GM12878 (cell line): ENCODE measurements around the gene GPI. TPM values are rescaled to one million over a fixed set of nuclear protein-coding genes. Genes with fewer than 3 reads are reported as not detected.

Experiments
- ATAC-seq: fragments of 200-7000 bp; cut with Tn5 transposase; 3 replicates; pipeline ENCODE4 v1.9.1; 2020; ENCODE audit warnings: mild to moderate bottlenecking, moderate library complexity
- BruUV-seq: library from RNA; stranded (reverse); fragments of 400-500 nt; replicated peaks from 2 replicates; lab custom pipeline; 2021; lab: Mats Ljungman, UMichigan
- CTCF ChIA-PET: fragments of 300-600 bp; sonication (Branson Sonifier 250); formaldehyde crosslinking; extraction: SDS; loops from one replicate; lab custom pipeline; 2021; ENCODE audit warnings: inconsistent platforms; lab: Yijun Ruan, JAX
- POLR2A ChIA-PET: fragments of 350-600 bp; formaldehyde crosslinking; extraction: SDS; loops from one replicate; lab custom pipeline; 2021; ENCODE audit warnings: inconsistent platforms; lab: Charles Lee
- RAD21 ChIA-PET: fragments of 300-600 bp; sonication (Branson Sonifier 250); formaldehyde crosslinking; loops from one replicate; lab custom pipeline; 2023; ENCODE audit warnings: antibody characterized with exemption; ENCODE audit not compliant: unreplicated experiment; lab: Charles Lee
- SMC1A ChIA-PET: fragments of 300-600 bp; sonication (Branson Sonifier 250); formaldehyde crosslinking; loops from one replicate; lab custom pipeline; 2023; ENCODE audit not compliant: unreplicated experiment, uncharacterized antibody; lab: Charles Lee
- DNase-seq: peaks from one replicate; pipeline ENCODE4 v3.0.0-alpha.2; 2011; ENCODE audit warnings: low read depth, low spot score
- FAIRE-seq: peaks from 3 replicates; lab custom pipeline; 2011; peaks lifted over from hg19 to GRCh38; lab: Jason Lieb, UNC
- H2AFZ ChIP-seq: 2 replicates; pipeline ENCODE4 v1.6.0; 2011; ENCODE audit warnings: low read depth, low read length, control low read depth; ENCODE audit not compliant: control insufficient read depth
- H3K27ac ChIP-seq: 2 replicates; pipeline ENCODE4 v1.5.1; 2011; ENCODE audit warnings: control low read depth; ENCODE audit not compliant: control insufficient read depth, insufficient read depth
- H3K27me3 ChIP-seq, 2 experiments: replicated peaks in 1 of 2; 2 replicates each; pipeline versions ENCODE4 v1.6.0 to v1.6.1; 2011; ENCODE audit warnings: low read length in 1 of 2; ENCODE audit not compliant: control insufficient read depth in 2 of 2, insufficient read depth in 2 of 2
- H3K36me3 ChIP-seq, 2 experiments: 2 replicates each; pipeline ENCODE4 v1.5.1; 2011; ENCODE audit warnings: low read length in 1 of 2; ENCODE audit not compliant: control insufficient read depth in 2 of 2, insufficient read depth in 2 of 2
- H3K4me1 ChIP-seq: 2 replicates; pipeline ENCODE4 v1.6.1; 2011; ENCODE audit warnings: mild to moderate bottlenecking, low read length, moderate library complexity, mixed read lengths; ENCODE audit not compliant: control insufficient read depth, insufficient read depth
- H3K4me2 ChIP-seq: 2 replicates; pipeline ENCODE4 v1.6.0; 2011; ENCODE audit warnings: control low read depth; ENCODE audit not compliant: control insufficient read depth, insufficient read depth
- H3K4me3 ChIP-seq: fragments of 200-600 bp; sonication (generic); 2 replicates; pipeline ENCODE4 v1.5.1; 2016
- H3K79me2 ChIP-seq: 2 replicates; pipeline ENCODE4 v1.6.0; 2011; ENCODE audit warnings: low read length; ENCODE audit not compliant: control insufficient read depth, insufficient read depth
- H3K9ac ChIP-seq: 2 replicates; pipeline ENCODE4 v1.8.0; 2011; ENCODE audit warnings: low read length, control low read depth, mixed read lengths; ENCODE audit not compliant: control insufficient read depth, insufficient read depth
- H3K9me3 ChIP-seq: replicated peaks from 3 replicates; pipeline ENCODE4 v1.5.1; 2011; ENCODE audit warnings: mild to moderate bottlenecking, low read length; ENCODE audit not compliant: control insufficient read depth, insufficient read depth
- H4K20me1 ChIP-seq: 2 replicates; pipeline ENCODE4 v1.6.0; 2011; ENCODE audit not compliant: control insufficient read depth, insufficient read depth
- CBX3 ChIP-seq: fragments of 200-600 bp; sonication (generic); IDR thresholded peaks from 2 replicates; pipeline ENCODE4 v1.6.1; 2016; ENCODE audit warnings: low read depth, borderline replicate concordance
- CHD1 ChIP-seq: IDR thresholded peaks from 2 replicates; pipeline ENCODE4 v1.6.1; 2012; ENCODE audit warnings: low read depth, low read length, improper control_type of control experiment
- CREM ChIP-seq: IDR thresholded peaks from 2 replicates; pipeline ENCODE4 v1.6.1; 2014; ENCODE audit warnings: antibody characterized with exemption, low read depth
- ETV6 ChIP-seq, 2 experiments: fragments of 450-650 bp in 1 of 2; IDR thresholded peaks in 1 of 2; conservative IDR thresholded peaks in 1 of 2; 2 replicates each; pipeline ENCODE4 v1.6.1; 2014; ENCODE audit warnings: antibody characterized with exemption in 1 of 2, borderline replicate concordance in 1 of 2, low read depth in 1 of 2, mild to moderate bottlenecking in 1 of 2, moderate library complexity in 1 of 2
- KDM1A ChIP-seq: fragments of 200-600 bp; sonication (generic); IDR thresholded peaks from 2 replicates; pipeline ENCODE4 v1.6.1; 2016; ENCODE audit warnings: borderline replicate concordance
- NBN ChIP-seq: fragments of 450-650 bp; IDR thresholded peaks from 2 replicates; pipeline ENCODE4 v1.6.1; 2016
- PML ChIP-seq: IDR thresholded peaks from 2 replicates; pipeline ENCODE4 v1.6.1; 2012; ENCODE audit warnings: low read length, inconsistent platforms
- RCOR1 ChIP-seq: conservative IDR thresholded peaks from 2 replicates; pipeline ENCODE4 v1.6.1; 2012; ENCODE audit warnings: low read depth, low read length, improper control_type of control experiment
- TARDBP ChIP-seq: IDR thresholded peaks from 2 replicates; pipeline ENCODE4 v1.6.1; 2016; ENCODE audit warnings: borderline replicate concordance
- WRNIP1 ChIP-seq: IDR thresholded peaks from 2 replicates; pipeline ENCODE4 v1.6.1; 2011; ENCODE audit warnings: low read depth, low read length, improper control_type of control experiment, borderline replicate concordance
- ZNF217 ChIP-seq: fragments of 450-650 bp; IDR thresholded peaks from 2 replicates; pipeline ENCODE4 v1.6.1; 2017; ENCODE audit warnings: antibody characterized with exemption, mild to moderate bottlenecking
- ZNF384 ChIP-seq: IDR thresholded peaks from 2 replicates; pipeline ENCODE4 v1.6.1; 2012; ENCODE audit warnings: low read depth, mild to moderate bottlenecking, low read length, improper control_type of control experiment, borderline replicate concordance
- WGBS: methylation state at CpG from one replicate; pipeline ENCODE4 v1.1.6; 2016; ENCODE audit warnings: low lambda C conversion rate; ENCODE audit not compliant: insufficient replicate concordance, insufficient coverage; ENCODE audit errors: missing lambda C conversion rate; 5-methylcytosine and 5-hydroxymethylcytosine counted together
- in situ Hi-C: fragments of 300-500 bp; cut with MboI; formaldehyde crosslinking; loops from 9 replicates; pipeline ENCODE4 v1.14.3; 2018; ENCODE audit warnings: mixed read lengths
- intact Hi-C: fragments of 100-400 bp; cut with micrococcal nuclease; formaldehyde crosslinking; loops from one replicate; pipeline ENCODE4 v1.14.2; 2022; ENCODE audit not compliant: unreplicated experiment
- polyA plus RNA-seq, 11 experiments: library from polyadenylated mRNA; depleted of rRNA in 4 of 11; unstranded in 6 of 11; stranded (reverse) in 5 of 11; fragments of >200 nt; fragmentation: Nextera tagmentation in 4 of 11; fragmentation: Illumina TruSeq in 1 of 11; extraction: Ambion mirVana in 4 of 11; extraction: Trizol in 1 of 11; gene quantifications; 1 replicate in 1 of 11; 2 replicates in 10 of 11; pipeline versions ENCODE4 v1.2.1 to v1.2.3, GENCODE V29; 2011 to 2016; ENCODE audit warnings: inconsistent platforms in 2 of 11, missing spikeins in 2 of 11, low read depth in 1 of 11
- total RNA-seq, 4 experiments: library from RNA; depleted of rRNA in 3 of 4; stranded (reverse); fragments of >200 nt in 3 of 4; fragmentation: Illumina TruSeq in 1 of 4; extraction: Trizol in 1 of 4; gene quantifications; 2 replicates each; pipeline versions ENCODE4 v1.2.1 to v1.2.3, GENCODE V29; 2013 to 2021
- TF ChIP-seq, protein P1 (sequence below): fragments of 450-650 bp; IDR thresholded peaks from 2 replicates; pipeline ENCODE4 v1.6.1; 2017; ENCODE audit warnings: antibody characterized with exemption, mild to moderate bottlenecking, moderate library complexity

The GPI gene
- total and polyA plus RNA-seq, 10 of the 15 experiments (the other 5 are each of a cell fraction or from before 2014, with no cell fraction given), result 124 to 400 (median 190) TPM

DNA sequence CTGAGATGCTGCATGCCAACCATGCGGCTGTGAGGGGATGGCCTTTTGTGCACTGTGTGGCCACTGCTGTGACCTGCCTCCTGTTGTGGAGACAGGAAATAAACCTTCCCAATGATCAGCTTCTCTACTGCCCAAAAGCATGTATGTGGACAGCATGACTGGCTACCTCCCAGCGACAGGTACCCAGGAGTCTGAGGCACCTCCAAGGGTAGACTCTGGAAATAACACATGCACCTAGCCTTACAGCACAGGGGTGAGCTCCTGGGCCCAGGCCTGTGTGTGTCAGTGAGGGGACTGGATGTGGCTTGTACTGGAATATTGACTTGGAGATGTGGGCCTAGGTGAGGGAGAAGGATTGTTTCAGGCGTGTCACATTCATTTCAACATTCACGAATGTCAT, 7.6 kb upstream of the GPI start:
- H3K4me1 ChIP-seq, result peaks cover 21% of the 10 kb centered on the region
- RAD21 ChIA-PET, result no interaction called here
- CTCF ChIA-PET, result interaction anchor here (0.5 to 2.9 kb wide), 5 partner anchors 9 to 130 kb away, joined by 3 to 13 read pairs (median 5); no protein-coding TSS in a partner anchor
- in situ Hi-C loops, result no loop called here
- H3K36me3 ChIP-seq, result peaks cover 0 to 4% of the 10 kb centered on the region in 2 experiments; a peak in 1 of 4 replicates
- DNase-seq, result no peak
- POLR2A ChIA-PET, result interaction anchor here (0.5 kb wide), 1 partner anchor 140 kb away, joined by 10 read pairs; no protein-coding TSS in a partner anchor
- FAIRE-seq, result no peak
- H3K9ac ChIP-seq, result 0 out of 2 replicates have a peak overlapping the region, but pooled peaks have one; percentile 7
- 0 out of 2 replicates have a peak overlapping the region, but pooled peaks have one; percentile 11 for H2AFZ ChIP-seq
- ATAC-seq, result no peak
- no peaks in the 10 kb centered on the region for H4K20me1 ChIP-seq
- TF ChIP-seq CBX3, result no peak
- TF ChIP-seq, all 136 proteins: peak for 0
- Histone ChIP-seq H3K27me3 (no peaks in the 10 kb centered on the region), H3K4me2 (no peak overlapping the region), H3K9me3 (no peaks in the 10 kb centered on the region), H3K4me3 (no peak overlapping the region), H3K79me2 (peaks cover 3% of the 10 kb centered on the region), H3K27ac (0 out of 2 replicates have a peak overlapping the region, but pooled peaks have one; percentile 37)
- WGBS, result 95% methylated on average over 4 of the region's 4 CpGs
- BruUV-seq, result no TSS peak
- intact Hi-C loops, result no loop called here
- SMC1A ChIA-PET, result interaction anchor here (1.3 kb wide), 1 partner anchor 153 kb away, joined by 3 read pairs; no protein-coding TSS in a partner anchor

DNA sequence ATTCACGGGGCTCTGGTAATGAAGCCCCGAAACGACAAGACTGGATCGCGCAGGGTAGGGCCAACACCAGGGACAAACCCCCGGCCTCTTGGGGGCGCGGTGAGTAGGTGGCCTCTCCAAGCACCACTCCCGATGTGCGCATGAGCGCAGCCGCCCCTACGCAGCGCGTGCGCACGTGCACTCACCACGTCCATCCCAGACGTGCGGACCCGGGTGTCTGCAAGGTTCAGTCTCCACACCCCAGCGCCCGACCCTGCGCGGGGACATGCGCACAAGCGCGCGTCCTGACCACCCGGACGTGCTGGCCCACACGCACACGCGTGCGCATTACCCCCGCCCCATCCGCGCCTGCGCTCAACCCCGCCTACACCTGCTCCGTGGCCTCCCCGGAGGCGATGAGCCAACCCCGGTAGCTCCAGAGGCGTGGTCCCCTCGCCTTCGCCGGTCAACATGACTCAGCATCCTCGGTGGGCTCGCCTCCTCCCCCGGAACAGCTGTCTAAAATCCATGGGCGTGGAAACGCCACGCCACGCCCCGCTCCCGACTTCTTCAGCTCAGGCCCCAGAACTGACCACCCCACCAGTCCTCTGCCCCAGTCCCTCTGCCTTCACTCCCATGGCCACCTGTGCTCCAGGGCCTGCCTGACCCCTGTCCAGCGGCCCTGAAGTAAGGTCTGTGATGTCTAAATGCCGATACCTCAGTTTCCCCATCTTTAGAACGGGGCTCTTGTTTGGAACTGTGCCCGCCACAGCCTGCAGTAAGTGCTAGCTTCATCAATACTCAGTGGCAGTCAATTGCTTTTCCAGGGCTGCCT, 5.6 kb upstream of the GPI start:
- no peaks in the 10 kb centered on the region for H3K36me3 ChIP-seq
- CTCF ChIA-PET, result interaction anchor here (0.6 to 2.9 kb wide), 11 partner anchors 8 to 186 kb away, joined by 3 to 13 read pairs (median 4); no protein-coding TSS in a partner anchor
- peak; percentile 98 for ATAC-seq
- H3K4me2 ChIP-seq, result peak overlapping the region; percentile 99
- no TSS peak for BruUV-seq
- peak overlapping the region; percentile 90 for H3K27ac ChIP-seq
- intact Hi-C loops (no loop called here), in situ Hi-C loops (no loop called here)
- no peaks in the 10 kb centered on the region for H4K20me1 ChIP-seq
- POLR2A ChIA-PET, result interaction anchor here (0.5 to 1.7 kb wide), 8 partner anchors 44 to 1279 kb away, joined by 3 to 10 read pairs (median 3); partner anchors contain the start of gene UBA2
- H3K9me3 ChIP-seq, result no peaks in the 10 kb centered on the region
- H3K4me3 ChIP-seq, result peak overlapping the region; percentile 46; the same call in 1 of the 2 replicates
- SMC1A ChIA-PET, result interaction anchor here (0.6 to 1.7 kb wide), 6 partner anchors 8 to 869 kb away, joined by 3 to 6 read pairs (median 4); partner anchors contain the start of gene FAM187B
- H3K4me1 ChIP-seq, result peaks cover 21% of the 10 kb centered on the region
- no peaks in the 10 kb centered on the region for H3K27me3 ChIP-seq
- RAD21 ChIA-PET, result interaction anchor here (2.3 kb wide), 1 partner anchor 71 kb away, joined by 6 read pairs; no protein-coding TSS in a partner anchor
- peak overlapping the region; percentile 93 for H2AFZ ChIP-seq
- FAIRE-seq, result peak; percentile 73
- peaks cover 3% of the 10 kb centered on the region for H3K79me2 ChIP-seq
- peak; percentile 99 for DNase-seq
- H3K9ac ChIP-seq, result peak overlapping the region; percentile 75
- 6% methylated on average over 61 of the region's 61 CpGs for WGBS
- 0 out of 2 replicates have a peak, but pooled peaks have one; percentile 49 for TF ChIP-seq CHD1
- TF ChIP-seq WRNIP1, result no peak
- no peak for TF ChIP-seq ETV6 (conservative IDR thresholded peaks at IDR 0.05 in 1 of 2, IDR thresholded peaks at IDR 0.05 in 1 of 2; ENCODE audit: borderline replicate concordance in 1 of 2, low read depth in 1 of 2)
- no peak for TF ChIP-seq KDM1A
- TF ChIP-seq NBN, result peak; percentile 35
- TF ChIP-seq CREM, result peak; percentile 40; the same call in 1 of the 2 replicates
- TF ChIP-seq ZNF217, result no peak
- TF ChIP-seq ZNF384, result no peak
- TF ChIP-seq, protein P1, sequence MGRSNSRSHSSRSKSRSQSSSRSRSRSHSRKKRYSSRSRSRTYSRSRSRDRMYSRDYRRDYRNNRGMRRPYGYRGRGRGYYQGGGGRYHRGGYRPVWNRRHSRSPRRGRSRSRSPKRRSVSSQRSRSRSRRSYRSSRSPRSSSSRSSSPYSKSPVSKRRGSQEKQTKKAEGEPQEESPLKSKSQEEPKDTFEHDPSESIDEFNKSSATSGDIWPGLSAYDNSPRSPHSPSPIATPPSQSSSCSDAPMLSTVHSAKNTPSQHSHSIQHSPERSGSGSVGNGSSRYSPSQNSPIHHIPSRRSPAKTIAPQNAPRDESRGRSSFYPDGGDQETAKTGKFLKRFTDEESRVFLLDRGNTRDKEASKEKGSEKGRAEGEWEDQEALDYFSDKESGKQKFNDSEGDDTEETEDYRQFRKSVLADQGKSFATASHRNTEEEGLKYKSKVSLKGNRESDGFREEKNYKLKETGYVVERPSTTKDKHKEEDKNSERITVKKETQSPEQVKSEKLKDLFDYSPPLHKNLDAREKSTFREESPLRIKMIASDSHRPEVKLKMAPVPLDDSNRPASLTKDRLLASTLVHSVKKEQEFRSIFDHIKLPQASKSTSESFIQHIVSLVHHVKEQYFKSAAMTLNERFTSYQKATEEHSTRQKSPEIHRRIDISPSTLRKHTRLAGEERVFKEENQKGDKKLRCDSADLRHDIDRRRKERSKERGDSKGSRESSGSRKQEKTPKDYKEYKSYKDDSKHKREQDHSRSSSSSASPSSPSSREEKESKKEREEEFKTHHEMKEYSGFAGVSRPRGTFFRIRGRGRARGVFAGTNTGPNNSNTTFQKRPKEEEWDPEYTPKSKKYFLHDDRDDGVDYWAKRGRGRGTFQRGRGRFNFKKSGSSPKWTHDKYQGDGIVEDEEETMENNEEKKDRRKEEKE, result no peak
- no peak for TF ChIP-seq TARDBP
- no peak for TF ChIP-seq PML
- no peak for TF ChIP-seq RCOR1
